CD4-positive, alpha-beta T cell treated with Interleukin-12 subunit alpha and Interleukin-12 subunit beta, for 1 hour (primary cell): ENCODE data around the gene RBM15.

Source experiments
- DNase-seq: peaks from one replicate; pipeline ENCODE4 v3.0.0-alpha.2; 2020

Gene RBM15, protein sequence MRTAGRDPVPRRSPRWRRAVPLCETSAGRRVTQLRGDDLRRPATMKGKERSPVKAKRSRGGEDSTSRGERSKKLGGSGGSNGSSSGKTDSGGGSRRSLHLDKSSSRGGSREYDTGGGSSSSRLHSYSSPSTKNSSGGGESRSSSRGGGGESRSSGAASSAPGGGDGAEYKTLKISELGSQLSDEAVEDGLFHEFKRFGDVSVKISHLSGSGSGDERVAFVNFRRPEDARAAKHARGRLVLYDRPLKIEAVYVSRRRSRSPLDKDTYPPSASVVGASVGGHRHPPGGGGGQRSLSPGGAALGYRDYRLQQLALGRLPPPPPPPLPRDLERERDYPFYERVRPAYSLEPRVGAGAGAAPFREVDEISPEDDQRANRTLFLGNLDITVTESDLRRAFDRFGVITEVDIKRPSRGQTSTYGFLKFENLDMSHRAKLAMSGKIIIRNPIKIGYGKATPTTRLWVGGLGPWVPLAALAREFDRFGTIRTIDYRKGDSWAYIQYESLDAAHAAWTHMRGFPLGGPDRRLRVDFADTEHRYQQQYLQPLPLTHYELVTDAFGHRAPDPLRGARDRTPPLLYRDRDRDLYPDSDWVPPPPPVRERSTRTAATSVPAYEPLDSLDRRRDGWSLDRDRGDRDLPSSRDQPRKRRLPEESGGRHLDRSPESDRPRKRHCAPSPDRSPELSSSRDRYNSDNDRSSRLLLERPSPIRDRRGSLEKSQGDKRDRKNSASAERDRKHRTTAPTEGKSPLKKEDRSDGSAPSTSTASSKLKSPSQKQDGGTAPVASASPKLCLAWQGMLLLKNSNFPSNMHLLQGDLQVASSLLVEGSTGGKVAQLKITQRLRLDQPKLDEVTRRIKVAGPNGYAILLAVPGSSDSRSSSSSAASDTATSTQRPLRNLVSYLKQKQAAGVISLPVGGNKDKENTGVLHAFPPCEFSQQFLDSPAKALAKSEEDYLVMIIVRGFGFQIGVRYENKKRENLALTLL

DNA sequence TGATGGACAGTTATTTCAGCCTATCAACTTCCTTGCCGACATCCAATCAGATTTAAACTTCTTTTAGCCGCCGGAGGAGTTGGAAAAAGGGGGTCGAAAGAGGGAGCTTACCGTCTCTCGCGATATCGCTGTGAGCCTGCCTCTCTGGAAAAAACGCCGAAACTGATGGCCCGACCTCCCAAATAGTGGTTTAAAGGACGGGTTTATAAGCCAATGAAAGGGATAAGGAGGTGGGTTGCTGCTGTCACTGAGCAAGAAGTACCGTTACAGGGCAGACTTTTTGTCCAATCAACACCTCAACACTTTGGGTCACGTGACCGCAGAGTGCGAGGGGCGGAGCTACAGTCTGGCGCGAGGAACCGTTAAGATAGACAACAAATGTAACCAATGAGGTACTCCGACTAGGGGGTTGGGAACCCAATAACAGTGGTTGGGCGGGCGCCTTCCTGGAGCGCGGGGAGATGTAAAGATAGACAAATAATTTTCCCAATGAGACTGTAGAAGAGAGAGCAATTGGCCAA is at the start of gene RBM15:
Gene RBM15, plus strand, starts transcription at position 492 of the 521 bp plus-strand sequence. Its CDS starts 29 bp downstream, at position 521.
- peak; percentile 100 for DNase-seq

DNA sequence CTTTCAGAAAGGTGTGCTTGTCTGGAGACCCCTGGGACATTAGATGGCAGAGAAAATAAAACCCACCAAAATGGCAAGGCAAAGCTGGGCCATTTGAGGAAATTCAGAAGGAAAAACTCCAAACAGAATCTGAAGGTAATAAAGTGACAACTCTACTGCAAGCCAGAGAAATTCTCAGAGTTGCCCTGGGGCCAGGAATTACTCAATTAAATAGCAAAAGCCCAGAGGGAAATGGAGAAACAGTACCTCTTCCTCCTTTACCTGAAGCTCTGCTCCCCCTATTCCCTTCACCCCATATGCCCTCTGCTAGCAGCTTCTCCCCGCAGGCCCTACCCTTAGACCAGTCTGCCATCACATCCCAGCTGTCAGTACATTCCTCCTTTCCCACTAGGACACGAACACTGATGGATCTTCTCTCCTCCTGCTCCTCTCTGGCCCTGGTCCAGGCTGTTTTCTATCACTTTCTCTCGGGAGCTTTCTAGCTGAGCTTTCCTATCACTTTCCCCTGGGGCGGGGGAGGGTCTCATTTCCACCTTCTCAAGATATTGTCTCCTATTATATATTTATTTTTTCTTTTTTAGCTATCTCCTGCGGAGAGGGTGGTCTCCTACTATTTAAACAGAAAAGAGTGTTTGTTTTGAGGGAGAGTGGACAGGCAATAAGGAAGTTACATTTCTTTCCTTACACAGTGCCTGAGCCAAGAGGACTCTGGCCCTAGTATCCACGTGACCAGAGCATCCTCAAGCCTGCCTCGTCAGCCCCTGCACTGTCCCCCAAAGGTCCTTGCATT is 47.7 kb upstream of the RBM15 start:
- DNase-seq = no peak

DNA sequence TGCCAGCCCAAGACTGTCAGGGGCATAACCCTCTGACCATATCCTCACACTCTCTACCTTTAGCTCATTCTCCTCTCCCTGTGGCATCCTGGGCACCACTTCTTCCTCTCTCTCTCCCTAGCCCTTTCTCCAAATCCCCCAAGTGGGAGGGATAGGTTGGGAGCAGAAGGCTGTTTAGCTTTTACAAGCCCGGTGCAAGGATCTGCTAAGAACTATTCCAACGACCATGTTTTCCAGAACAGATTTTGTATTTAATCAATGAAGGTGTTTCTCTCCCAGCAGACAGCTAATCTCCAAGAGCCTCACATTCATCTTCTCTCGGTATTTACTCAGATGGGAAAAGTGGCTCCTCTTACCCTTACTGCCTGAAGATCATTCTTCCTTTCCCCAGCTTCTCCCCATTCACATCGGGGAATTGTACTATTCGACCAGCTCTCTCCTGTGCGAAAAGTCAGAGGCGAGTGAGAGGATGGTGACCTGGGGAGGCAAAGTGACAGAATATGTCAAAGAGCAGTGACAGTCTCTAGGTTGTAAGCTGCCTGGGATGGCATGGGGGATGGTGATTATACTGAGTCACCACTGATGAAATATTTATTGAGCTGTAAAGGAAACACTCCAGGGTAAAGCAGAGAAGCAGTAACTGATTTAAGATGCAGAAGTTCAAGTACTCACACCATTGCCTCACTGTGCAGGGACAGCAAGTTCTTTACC is 47.0 kb upstream of the RBM15 start:
- no peak for DNase-seq

DNA sequence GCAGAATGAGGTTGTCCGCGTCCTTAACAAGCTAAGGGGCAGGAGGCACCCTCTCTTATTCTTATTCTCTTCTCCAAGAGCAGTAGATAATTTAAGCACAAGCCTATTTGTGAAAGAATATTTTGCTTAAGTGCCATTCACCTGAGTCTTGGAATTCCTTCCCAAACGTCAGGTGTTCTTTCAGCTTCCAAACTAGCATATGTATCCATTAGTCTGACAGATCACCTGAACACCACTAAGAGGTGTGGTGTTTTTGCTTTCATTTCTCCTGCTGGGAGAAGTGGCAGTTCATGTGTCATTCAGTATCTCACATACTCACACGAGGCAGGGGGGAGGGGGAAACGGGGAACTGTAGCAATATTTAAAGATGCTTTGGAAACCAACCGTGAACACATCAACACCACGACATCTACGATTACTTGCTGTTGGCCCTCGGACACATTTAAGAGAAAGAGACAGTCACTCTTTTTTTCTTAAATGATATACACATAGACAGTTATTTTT is 45.5 kb upstream of the RBM15 start:
- DNase-seq = no peak

DNA sequence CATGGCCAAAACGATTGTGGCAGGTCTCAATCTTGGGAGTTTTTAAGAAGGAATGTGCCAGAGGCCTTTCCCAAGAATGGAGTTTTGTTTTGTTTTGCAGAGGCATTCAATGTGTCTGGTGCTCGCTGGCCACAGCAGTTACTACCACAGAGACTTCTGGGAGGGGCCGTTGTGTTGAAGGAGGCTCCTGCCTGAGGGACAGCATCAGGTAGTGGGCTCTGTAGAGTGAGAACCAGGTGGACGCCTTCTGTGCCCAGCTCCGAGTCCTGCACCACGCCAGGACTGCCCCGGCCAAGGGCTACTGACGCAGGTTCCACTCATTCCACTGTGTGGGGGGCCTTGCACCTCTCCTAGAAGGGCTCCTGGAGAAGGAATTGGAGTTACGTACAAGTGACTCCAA is 44.9 kb upstream of the RBM15 start:
- DNase-seq = no peak

DNA sequence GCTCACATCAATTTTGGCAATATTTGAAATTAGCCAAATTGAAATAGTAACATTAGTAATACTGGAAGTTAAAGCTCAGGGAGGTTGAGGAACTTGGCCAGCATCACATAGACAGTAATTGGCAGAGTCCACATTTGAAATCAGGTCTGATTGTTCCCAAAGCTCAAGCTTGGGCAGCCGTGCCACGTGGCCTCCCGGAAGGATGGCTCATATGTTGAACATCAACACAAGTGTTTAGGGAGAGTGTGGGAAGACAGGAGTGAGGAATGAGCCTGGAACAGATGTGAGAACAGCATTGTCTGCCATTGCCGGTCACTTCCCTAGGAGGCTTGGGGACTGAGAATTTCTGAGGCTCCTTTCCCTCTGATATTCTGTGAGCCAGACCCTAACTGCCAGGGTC is 40.2 kb upstream of the RBM15 start:
- no peak for DNase-seq

DNA sequence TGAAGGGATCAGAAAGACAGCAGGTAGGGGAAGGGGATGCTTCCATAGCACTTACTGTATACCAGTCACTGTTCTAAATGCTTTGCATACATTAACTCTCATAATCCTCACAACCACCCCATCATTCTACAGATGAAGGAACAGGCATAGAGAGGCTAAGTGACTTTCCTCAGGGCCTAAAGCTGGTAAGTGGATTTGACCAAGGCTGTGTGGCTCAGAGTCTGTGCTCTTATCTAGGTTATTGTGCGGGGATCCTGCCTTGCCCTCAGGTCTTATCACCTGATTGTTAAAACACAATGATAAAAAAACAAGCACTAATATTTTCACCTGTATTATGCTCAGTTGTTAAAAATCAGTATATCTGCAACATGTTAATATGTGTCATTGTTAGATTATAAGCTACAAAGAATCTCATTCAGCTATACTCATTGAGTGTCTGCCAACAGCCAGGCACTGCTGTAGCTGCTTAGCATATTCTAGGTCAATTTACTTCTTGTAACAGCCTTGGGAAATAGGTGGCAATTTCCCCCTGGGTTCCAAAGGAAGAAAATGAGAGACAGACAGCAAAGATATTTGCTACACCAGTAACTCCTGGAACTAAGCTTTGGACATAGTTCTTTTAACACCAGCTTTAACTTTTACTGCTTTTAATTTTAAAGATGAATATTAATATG is 38.6 kb upstream of the RBM15 start:
- DNase-seq = no peak

DNA sequence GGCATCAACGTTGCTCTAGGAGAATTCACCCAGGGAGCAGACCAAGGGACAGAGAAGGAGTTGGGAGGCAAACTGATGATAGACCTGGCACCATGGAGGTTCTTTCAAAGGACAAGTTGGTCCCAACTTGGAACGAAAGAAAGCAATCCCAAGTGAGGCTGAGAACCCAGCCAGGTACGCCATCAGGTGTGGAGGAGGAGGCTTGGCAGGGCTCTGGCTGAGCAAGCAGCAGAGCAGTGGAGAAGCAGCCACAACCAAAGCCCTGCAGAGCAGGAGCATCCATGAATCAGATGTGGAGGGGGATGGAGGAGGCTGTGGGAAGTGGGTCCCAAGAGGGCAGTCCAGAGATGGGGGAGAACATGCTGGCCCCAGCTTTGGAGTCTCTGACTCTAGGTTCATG is 36.3 kb upstream of the RBM15 start:
- no peak for DNase-seq

DNA sequence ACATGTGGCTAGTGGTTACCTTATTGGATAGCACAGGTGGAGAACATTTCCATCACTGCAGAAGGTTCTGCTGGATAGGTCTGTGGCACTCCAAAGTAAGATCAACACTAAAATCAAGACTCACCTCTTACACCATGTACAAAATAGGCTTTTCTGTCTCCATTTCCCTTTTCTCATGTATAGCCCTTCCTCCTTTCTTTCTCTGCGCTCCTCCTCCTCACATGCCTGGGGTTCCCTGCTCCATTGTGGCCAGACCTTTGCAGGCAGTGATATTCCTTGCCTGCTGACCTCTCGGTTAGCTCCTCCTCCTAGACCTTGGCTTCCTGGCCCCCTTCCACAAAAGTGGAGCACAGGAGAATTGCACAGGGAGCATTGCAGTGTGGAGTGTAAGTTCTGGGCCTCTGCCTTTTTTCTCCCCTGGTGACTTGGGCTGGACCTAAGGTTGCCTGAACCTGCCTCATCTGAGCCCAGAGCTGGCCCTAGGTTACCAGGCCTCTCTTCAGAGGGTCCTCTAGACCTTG is 33.2 kb upstream of the RBM15 start:
- no peak for DNase-seq

DNA sequence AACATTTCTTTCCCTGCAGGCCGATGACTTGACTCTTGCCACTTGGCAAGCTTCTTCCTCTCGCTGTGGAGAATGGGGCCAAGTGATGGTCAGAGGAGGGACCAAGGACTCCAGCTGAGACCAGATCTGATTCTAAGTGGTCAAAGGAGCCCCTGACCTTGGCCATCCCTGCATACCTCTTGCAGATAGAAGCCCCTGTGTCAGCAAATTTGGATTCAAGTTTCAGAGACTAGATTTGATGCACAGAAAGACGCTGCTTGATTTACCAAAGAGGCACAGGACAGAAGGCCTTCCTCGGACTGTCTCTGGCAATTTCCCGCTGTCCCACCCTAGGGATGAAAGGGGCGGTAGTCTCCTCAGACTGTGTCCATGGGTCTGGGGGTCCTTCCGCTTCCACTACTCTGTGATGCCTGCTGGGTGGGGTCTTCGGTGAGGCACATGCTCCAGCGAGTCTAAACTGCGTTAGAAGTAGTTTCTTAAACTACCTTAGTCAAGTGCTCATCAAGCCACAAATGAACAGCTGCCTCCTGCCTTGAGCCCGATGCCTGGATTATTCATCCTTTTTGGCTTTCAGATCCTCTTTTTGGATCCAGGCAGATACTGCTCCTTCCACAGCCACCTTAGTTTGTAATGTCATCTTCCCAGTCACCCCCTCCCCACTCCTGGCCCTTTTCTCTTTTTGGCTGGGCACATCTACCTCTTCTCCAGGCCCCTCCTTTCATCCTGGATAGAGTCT is 31.8 kb upstream of the RBM15 start:
- no peak for DNase-seq

DNA sequence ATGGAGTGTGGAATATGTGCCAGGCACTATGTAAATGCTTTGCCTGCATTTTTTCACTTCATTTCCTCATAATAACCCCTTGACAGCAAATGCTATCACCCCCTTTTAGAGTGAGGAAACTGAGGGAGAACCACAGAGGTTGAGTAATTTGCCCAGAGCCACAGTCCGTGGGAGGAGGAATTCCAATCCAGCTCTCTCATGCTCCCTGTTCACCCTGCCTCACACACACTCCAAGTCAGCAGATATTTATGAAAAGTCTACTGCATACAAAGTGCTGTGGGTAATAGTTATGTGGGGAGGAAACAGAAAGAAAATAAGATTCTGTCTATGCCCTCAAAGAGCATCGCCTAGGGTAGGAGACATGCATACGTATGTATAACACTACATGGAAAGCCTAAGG is 30.9 kb upstream of the RBM15 start:
- no peak for DNase-seq

DNA sequence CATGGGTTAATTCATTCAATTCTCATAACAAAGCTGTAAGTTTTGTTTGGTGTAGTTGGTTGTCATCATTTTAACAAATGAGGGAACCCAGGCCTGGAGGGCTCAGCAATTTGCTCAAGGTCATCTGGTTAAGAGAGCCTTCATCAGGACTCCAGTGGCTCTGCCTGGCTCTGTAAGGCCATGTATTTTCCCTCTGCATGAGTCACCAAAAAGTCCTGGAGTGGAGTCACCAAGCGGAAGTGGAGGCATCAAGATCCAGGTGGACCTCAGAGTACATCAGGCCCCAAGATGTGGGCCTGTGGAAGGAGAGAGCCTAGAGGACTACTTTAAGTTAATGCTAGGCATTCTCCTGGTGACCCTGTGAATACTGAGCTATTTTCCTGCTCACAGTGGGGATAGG is 30.0 kb upstream of the RBM15 start:
- DNase-seq = no peak

DNA sequence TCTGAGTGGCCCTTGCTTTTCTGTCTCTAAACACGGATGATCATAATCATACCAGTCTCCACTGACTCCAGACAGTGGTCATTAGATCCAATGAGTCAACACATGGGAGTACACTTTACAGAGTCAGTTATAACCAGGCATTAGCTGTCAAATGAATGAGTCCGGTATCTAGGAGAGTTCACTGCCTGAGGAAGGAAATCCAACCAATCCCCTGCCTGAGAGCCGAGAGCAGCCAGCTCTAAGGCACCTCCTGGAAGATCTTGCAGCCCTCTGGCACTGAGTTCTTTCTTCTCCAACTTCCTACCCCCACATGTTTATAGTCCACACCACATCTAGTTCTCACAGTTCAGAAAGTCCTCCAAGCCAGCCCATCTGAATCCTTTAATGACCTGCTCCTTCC is 29.4 kb upstream of the RBM15 start:
- DNase-seq = no peak

DNA sequence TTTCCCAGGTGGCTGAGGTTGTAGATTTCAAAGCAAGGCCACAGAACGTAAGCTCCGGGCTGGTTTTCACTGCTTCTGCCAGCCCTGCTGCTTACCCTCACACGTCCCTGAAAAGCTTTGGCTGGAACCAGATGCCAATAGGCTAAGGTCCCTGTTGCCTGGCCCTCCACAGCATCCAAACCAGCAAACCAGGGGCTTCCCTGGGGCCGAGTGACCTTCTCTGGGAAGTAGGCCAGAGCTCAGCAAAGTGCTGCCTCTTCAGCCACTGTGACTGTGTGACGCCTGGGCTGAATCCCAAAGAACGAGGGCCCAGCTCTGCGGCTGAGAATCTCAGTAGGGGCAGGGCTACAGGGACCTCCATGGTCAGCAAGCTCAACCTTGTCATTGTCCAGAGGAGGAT is 28.9 kb upstream of the RBM15 start:
- DNase-seq = no peak

DNA sequence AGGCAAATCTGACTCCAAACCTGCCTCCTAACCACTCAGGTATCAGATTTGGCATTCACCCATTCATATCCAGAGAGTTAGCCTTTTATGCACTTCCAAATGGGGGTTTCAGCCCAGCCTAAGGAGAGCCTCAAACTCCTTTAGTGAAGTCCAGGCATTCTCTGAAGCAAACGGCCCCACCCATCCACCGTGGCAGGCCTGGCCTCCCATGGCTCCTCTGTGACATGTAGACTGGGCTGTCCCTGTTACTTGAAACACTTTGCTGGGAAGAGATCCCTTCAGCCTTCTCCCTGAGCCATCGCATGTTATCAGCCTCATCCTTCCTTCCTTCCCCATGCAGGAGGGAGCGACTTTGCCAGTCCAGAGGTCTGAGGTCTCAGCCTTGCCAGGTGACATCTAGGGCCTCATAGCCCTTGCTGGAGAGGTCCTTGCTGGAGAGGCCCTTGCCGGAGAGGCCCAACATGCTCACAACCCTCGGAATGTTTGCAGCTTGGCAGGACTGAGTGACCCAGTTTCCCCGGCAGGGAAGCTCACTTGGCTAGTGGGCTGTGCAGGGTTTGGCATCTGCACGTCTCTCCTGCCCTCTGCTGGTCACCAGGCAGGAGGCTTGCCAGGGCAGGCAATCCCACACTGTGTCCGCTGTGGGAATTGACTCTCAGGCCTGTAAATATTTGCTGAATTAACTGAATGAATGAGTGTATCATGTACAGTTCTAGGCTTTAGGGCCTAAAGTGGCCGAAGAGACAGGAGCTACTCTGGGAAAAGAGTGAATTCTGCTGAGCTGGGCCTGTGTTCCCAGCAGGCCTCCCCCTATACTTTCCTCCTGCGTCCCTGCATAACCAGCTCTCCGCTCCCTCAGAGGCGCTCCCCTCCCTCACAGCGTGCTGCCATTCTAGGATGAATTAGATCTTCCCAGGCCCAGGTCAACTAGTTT is 26.7 kb upstream of the RBM15 start:
- peak; percentile 77 for DNase-seq

DNA sequence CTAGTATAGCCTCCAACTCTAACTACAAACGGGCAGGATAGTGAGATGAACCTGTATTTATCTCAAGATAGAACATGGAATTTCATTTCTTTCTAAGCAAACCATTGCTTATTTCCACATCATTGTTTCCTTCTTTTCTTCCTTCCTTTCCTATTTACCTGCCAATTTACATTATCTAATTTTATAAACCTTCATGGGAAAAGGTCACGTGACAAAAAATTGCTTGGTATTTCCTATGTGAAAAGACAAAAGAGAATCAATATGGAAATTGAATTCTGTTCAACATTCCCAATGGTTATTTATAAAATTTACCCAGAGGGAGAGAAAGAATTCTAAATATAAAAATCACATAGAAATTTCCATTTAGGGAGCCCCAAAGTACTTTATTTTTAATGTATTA is 22.4 kb upstream of the RBM15 start:
- no peak for DNase-seq

DNA sequence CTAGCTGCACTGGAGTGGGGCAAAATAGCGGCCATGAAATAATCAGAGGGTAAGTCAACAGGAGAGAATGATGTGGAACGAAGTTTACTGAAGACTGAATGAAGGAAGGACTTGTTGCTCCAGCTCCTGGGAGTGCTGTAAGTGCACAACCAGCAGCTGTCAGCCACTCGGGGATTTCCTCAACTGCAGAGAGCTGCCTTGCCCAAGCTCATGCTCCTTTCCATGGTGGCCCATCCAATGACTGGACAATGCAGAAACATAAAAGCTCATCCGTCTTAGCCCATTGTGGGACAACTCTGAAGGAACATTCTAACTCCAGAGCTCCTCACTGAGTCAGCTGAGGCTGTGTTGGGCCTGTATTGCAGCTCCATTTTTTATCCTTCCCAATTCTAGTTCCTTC is 21.1 kb upstream of the RBM15 start:
- DNase-seq = no peak

DNA sequence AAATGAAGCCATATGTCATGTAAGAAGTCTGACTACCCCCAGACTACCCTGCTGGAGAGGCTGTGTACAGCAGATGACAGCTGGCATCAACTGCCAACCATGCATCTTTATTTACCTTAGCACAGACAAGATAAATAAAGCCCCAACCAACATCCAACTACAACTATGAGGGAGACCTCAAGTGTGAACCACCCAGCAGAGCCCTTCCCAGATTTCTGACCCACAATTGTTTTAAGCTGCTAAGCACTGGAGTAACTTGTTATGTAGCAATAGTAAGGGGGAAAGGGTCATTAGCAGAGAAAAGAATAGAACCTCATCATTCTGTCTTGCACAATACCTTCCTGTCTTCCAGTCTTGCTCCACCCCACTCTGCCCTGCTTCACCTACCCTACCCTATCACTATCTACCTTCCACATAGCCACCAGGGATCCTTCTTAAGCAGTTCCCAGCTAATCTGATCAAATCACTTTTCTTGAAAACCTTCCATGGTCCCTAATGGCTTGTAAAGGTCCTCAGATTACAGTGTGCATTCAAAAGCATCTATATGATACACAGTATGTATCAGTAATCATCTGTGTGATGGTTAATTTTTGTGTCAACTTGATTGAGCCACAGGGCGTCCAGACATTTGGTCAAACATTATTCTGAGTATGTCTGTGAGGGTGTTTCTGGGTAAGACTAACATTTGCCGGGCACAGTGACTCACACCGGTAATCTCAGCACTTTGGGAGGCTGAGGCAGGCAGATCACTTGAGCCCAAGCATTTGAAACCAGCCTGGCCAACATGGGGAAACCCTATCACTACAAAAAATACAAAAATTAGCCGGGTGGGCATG is 19.6 kb upstream of the RBM15 start:
- DNase-seq = no peak
